Measurements from ENCODE around the gene VAC14.

VAC14 gene

GRCh38 chr16:70659546-70659945 is 141.4 kb downstream of the VAC14 start:
- H3K4me3 ChIP-seq (ENCODE audit: low read depth, low read length) = no peak overlapping the region
- in situ Hi-C loops (cut with HindIII; ENCODE audit: low sequenced_read_pairs) = no loop called here
- no peak for DNase-seq (ENCODE audit: low read depth, low spot score)
- no peak for TF ChIP-seq CTCF (IDR thresholded peaks at IDR 0.05; ENCODE audit: low read depth, low read length)

- no peak for DNase-seq (ENCODE audit: low read depth, low spot score)
- in situ Hi-C loops (cut with HindIII; ENCODE audit: low sequenced_read_pairs) = no loop called here
- TF ChIP-seq CTCF (IDR thresholded peaks at IDR 0.05; ENCODE audit: low read depth, low read length) = no peak
- no peak overlapping the region for H3K4me3 ChIP-seq (ENCODE audit: low read depth, low read length)
Measured at GRCh38 chr16:70658921-70659320, 142.0 kb downstream of the VAC14 start.

GRCh38 chr16:70657956-70658355 is 143.0 kb downstream of the VAC14 start:
- DNase-seq (ENCODE audit: low read depth, low spot score) = no peak
- TF ChIP-seq CTCF (IDR thresholded peaks at IDR 0.05; ENCODE audit: low read depth, low read length) = no peak
- in situ Hi-C loops (cut with HindIII; ENCODE audit: low sequenced_read_pairs) = no loop called here
- no peak overlapping the region for H3K4me3 ChIP-seq (ENCODE audit: low read depth, low read length)

GRCh38 chr16:70656712-70657263 is 144.2 kb downstream of the VAC14 start:
- in situ Hi-C loops (cut with HindIII; ENCODE audit: low sequenced_read_pairs) = no loop called here
- no peak for DNase-seq (ENCODE audit: low read depth, low spot score)

GRCh38 chr16:70656065-70656711 is 144.8 kb downstream of the VAC14 start:
- no peak for TF ChIP-seq CTCF (IDR thresholded peaks at IDR 0.05; ENCODE audit: low read depth, low read length)
- in situ Hi-C loops (cut with HindIII; ENCODE audit: low sequenced_read_pairs) = no loop called here
- H3K4me3 ChIP-seq (ENCODE audit: low read depth, low read length) = no peak overlapping the region
- DNase-seq (ENCODE audit: low read depth, low spot score) = no peak

More at GRCh38 chr16:70656712-70657263, 144.2 kb downstream of the VAC14 start:
- TF ChIP-seq CTCF (IDR thresholded peaks at IDR 0.05; ENCODE audit: low read depth, low read length) = no peak
- no peak overlapping the region for H3K4me3 ChIP-seq (ENCODE audit: low read depth, low read length)

GRCh38 chr16:70653809-70654771 is 146.9 kb downstream of the VAC14 start:
- TF ChIP-seq CTCF (IDR thresholded peaks at IDR 0.05; ENCODE audit: low read depth, low read length) = peak; percentile 82
- peak; percentile 84 for DNase-seq (ENCODE audit: low read depth, low spot score)
- peak overlapping the region; percentile 27 for H3K4me3 ChIP-seq (ENCODE audit: low read depth, low read length)
- in situ Hi-C loops (cut with HindIII; ENCODE audit: low sequenced_read_pairs) = no loop called here

Measured in astrocyte of the spinal cord (primary cell).